H7 (cell line): ENCODE measurements around the gene FBXW7. TPM values are rescaled to one million over a fixed set of nuclear protein-coding genes. Genes with fewer than 3 reads are reported as not detected.

ENCODE experiments used
- DNase-seq: peaks from one replicate; pipeline ENCODE4 v3.0.0; 2012
- H3K27me3 ChIP-seq: 2 replicates; pipeline ENCODE4 v1.6.0; 2011; ENCODE audit warnings: mild to moderate bottlenecking, low read length; ENCODE audit not compliant: control insufficient read depth, insufficient read depth
- H3K36me3 ChIP-seq: replicated peaks from 2 replicates; pipeline ENCODE4 v1.5.1; 2011; ENCODE audit warnings: low read length; ENCODE audit not compliant: control insufficient read depth, insufficient read depth
- H3K4me3 ChIP-seq: 2 replicates; pipeline ENCODE4 v1.5.1; 2011; ENCODE audit warnings: low read depth, mild to moderate bottlenecking, control low read depth, low read length, moderate library complexity; ENCODE audit not compliant: insufficient read depth
- total RNA-seq: library from RNA; depleted of rRNA; stranded (reverse); fragments of >200 nt; shearing (Covaris generic); gene quantifications from 2 replicates; pipeline ENCODE4 v1.2.3, GENCODE V29; 2014

FBXW7 gene
- total RNA-seq, 1 experiment from 2014 or later: 12.7 TPM

GRCh38 chr4:152331042-152331441, 204.8 kb downstream of the FBXW7 start:
- no peaks in the 10 kb centered on the region for H3K27me3 ChIP-seq
- H3K4me3 ChIP-seq: no peak overlapping the region
- H3K36me3 ChIP-seq: no peaks in the 10 kb centered on the region; the same call in 1 of the 2 replicates
- DNase-seq: no peak

GRCh38 chr4:152328582-152328981, 207.3 kb downstream of the FBXW7 start:
- DNase-seq: no peak
- H3K4me3 ChIP-seq: no peak overlapping the region
- H3K36me3 ChIP-seq: no peaks in the 10 kb centered on the region; the same call in 1 of the 2 replicates
- H3K27me3 ChIP-seq: no peaks in the 10 kb centered on the region

- H3K27me3 ChIP-seq: no peaks in the 10 kb centered on the region
- no peak overlapping the region for H3K4me3 ChIP-seq
- DNase-seq: no peak
- H3K36me3 ChIP-seq: no peaks in the 10 kb centered on the region; the same call in 1 of the 2 replicates
Observed at GRCh38 chr4:152327606-152328453, 208.1 kb downstream of the FBXW7 start.

GRCh38 chr4:152325831-152326230, 210.1 kb downstream of the FBXW7 start:
- Histone ChIP-seq H3K4me3 (no peak overlapping the region), H3K36me3 (no peaks in the 10 kb centered on the region; the same call in none of the 2 replicates), H3K27me3 (no peaks in the 10 kb centered on the region)
- no peak for DNase-seq

- Histone ChIP-seq H3K4me3 (no peak overlapping the region), H3K36me3 (no peaks in the 10 kb centered on the region; the same call in none of the 2 replicates), H3K27me3 (no peaks in the 10 kb centered on the region)
- no peak for DNase-seq
Observed at GRCh38 chr4:152323221-152323620, 212.7 kb downstream of the FBXW7 start.

- Histone ChIP-seq H3K4me3 (no peak overlapping the region), H3K36me3 (no peaks in the 10 kb centered on the region; the same call in none of the 2 replicates), H3K27me3 (no peaks in the 10 kb centered on the region)
- DNase-seq: no peak
Observed at GRCh38 chr4:152322656-152323055, 213.2 kb downstream of the FBXW7 start.

GRCh38 chr4:152321923-152322322, 214.0 kb downstream of the FBXW7 start:
- Histone ChIP-seq H3K36me3 (no peaks in the 10 kb centered on the region; the same call in none of the 2 replicates), H3K27me3 (no peaks in the 10 kb centered on the region), H3K4me3 (no peak overlapping the region)
- DNase-seq: no peak

- no peak for DNase-seq
- Histone ChIP-seq H3K27me3 (no peaks in the 10 kb centered on the region), H3K36me3 (no peaks in the 10 kb centered on the region; the same call in 1 of the 2 replicates), H3K4me3 (no peak overlapping the region)
Observed at GRCh38 chr4:152321398-152321797, 214.5 kb downstream of the FBXW7 start.

- no peak overlapping the region for H3K4me3 ChIP-seq
- no peaks in the 10 kb centered on the region for H3K36me3 ChIP-seq
- no peak for DNase-seq
- no peaks in the 10 kb centered on the region for H3K27me3 ChIP-seq
Observed at GRCh38 chr4:152316969-152317368, 218.9 kb downstream of the FBXW7 start.

- no peak for DNase-seq
- no peak overlapping the region for H3K4me3 ChIP-seq
- H3K36me3 ChIP-seq: no peaks in the 10 kb centered on the region
- H3K27me3 ChIP-seq: no peaks in the 10 kb centered on the region
Observed at GRCh38 chr4:152310257-152310656, 225.6 kb downstream of the FBXW7 start.

GRCh38 chr4:152309418-152309817, 226.5 kb downstream of the FBXW7 start:
- DNase-seq: no peak
- Histone ChIP-seq H3K36me3 (no peaks in the 10 kb centered on the region), H3K27me3 (no peaks in the 10 kb centered on the region), H3K4me3 (no peak overlapping the region)

GRCh38 chr4:152308951-152309350, 226.9 kb downstream of the FBXW7 start:
- H3K4me3 ChIP-seq: no peak overlapping the region
- no peak for DNase-seq

GRCh38 chr4:152307669-152308068, 228.2 kb downstream of the FBXW7 start:
- DNase-seq: no peak
- no peak overlapping the region for H3K4me3 ChIP-seq
- H3K36me3 ChIP-seq: no peaks in the 10 kb centered on the region
- H3K27me3 ChIP-seq: no peaks in the 10 kb centered on the region

More at GRCh38 chr4:152308951-152309350, 226.9 kb downstream of the FBXW7 start:
- Histone ChIP-seq H3K36me3 (no peaks in the 10 kb centered on the region), H3K27me3 (no peaks in the 10 kb centered on the region)

GRCh38 chr4:152306541-152306940, 229.4 kb downstream of the FBXW7 start:
- no peaks in the 10 kb centered on the region for H3K36me3 ChIP-seq
- no peak for DNase-seq
- no peak overlapping the region for H3K4me3 ChIP-seq
- no peaks in the 10 kb centered on the region for H3K27me3 ChIP-seq

- DNase-seq: no peak
- no peaks in the 10 kb centered on the region for H3K27me3 ChIP-seq
- no peaks in the 10 kb centered on the region for H3K36me3 ChIP-seq
- H3K4me3 ChIP-seq: no peak overlapping the region
Observed at GRCh38 chr4:152304220-152304619, 231.7 kb downstream of the FBXW7 start.
